Small intestine (tissue), 7 donors: ENCODE measurements around the gene FILIP1L. TPM values are rescaled to one million over a fixed set of nuclear protein-coding genes. Genes with fewer than 3 reads are reported as not detected.

Source experiments
- DNase-seq, 2 donors: peaks; one replicate each; pipeline versions ENCODE4 v3.0.0 to v3.0.0-alpha.2; 2013
- FAIRE-seq: peaks from 2 replicates; lab custom pipeline; 2012; peaks lifted over from hg19 to GRCh38; lab: Jason Lieb, UNC
- H3K27ac ChIP-seq, 3 donors: one replicate each; pipeline ENCODE4 v1.5.1; 2013; ENCODE audit warnings: low read length in 2 of 3, mild to moderate bottlenecking in 2 of 3, control low read depth in 1 of 3, inconsistent platforms in 1 of 3, low read depth in 1 of 3, moderate library complexity in 1 of 3
- H3K27me3 ChIP-seq, 3 donors: one replicate each; pipeline ENCODE4 v1.6.1; 2013; ENCODE audit warnings: low read length in 3 of 3, inconsistent platforms in 1 of 3; ENCODE audit not compliant: control insufficient read depth in 3 of 3, insufficient read depth in 3 of 3
- H3K36me3 ChIP-seq, 3 donors: one replicate each; pipeline ENCODE4 v1.6.1; 2013; ENCODE audit warnings: low read length in 3 of 3, inconsistent platforms in 1 of 3, low read depth in 1 of 3, mild to moderate bottlenecking in 1 of 3, moderate library complexity in 1 of 3; ENCODE audit not compliant: control insufficient read depth in 3 of 3, insufficient read depth in 2 of 3
- H3K4me1 ChIP-seq, 3 donors: one replicate each; pipeline ENCODE4 v1.6.1; 2013; ENCODE audit warnings: low read length in 2 of 3, inconsistent platforms in 1 of 3, low read depth in 1 of 3, mild to moderate bottlenecking in 1 of 3, moderate library complexity in 1 of 3; ENCODE audit not compliant: control insufficient read depth in 3 of 3, insufficient read depth in 2 of 3
- H3K4me3 ChIP-seq, 3 donors: one replicate each; pipeline ENCODE4 v1.5.1; 2013; ENCODE audit warnings: low read length in 3 of 3, control low read depth in 1 of 3, inconsistent platforms in 1 of 3, low read depth in 1 of 3, mild to moderate bottlenecking in 1 of 3, moderate library complexity in 1 of 3
- H3K9me3 ChIP-seq, 2 donors: one replicate each; pipeline ENCODE4 v1.6.1; 2013; ENCODE audit warnings: low read depth in 1 of 2, low read length in 1 of 2; ENCODE audit not compliant: control insufficient read depth in 2 of 2, insufficient read depth in 1 of 2
- WGBS, 3 donors: extraction: QIAGEN DNeasy Blood & Tissue Kit; methylation state at CpG; one replicate each; pipeline ENCODE4 v1.1.7; 2013; 5-methylcytosine and 5-hydroxymethylcytosine counted together
- polyA plus RNA-seq, 4 donors: library from polyadenylated mRNA; stranded (reverse) in 3 of 4; unstranded in 1 of 4; fragments of 200-250 nt in 3 of 4; fragments of 120-200 nt in 1 of 4; gene quantifications; one replicate each; pipeline versions ENCODE4 v1.2.1 to v1.2.3, GENCODE V29; 2013
- donor health status: healthy with polysubstance abuse.
- donor health status: control.
- donor health status: control.
- donor health status: Bipolar disorder and iron deficiency.
- donor health status: healthy.

Gene FILIP1L
- polyA plus RNA-seq, 4 donors: 10.5 to 20.4 (median 17.9) TPM

DNA sequence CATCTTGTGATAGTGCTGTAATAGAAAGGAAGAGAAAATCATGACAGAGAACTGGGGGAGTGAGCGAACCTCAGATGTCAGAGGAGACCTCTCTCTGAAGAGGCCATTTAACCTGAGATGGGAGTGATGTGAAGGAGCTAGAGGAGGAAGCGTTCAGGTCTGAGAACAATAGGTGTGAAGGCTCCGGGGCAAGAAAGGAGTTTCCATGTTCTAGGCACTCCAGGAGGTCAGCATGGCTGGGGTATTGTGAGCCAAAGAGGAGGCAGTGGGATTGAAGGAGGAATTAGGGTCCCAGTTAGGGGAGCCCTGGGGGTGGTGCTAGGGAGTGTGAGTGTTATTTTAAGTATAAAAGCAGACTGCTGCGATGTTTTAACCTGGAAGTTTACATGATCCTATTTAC, 8.8 kb upstream of the FILIP1L start:
- WGBS, 3 donors: 84 to 99% (median 89%) methylated on average over 4 of the region's 4 CpGs
- Histone ChIP-seq H3K27me3 (no peaks in the 10 kb centered on the region), H3K4me1 (no peaks in the 10 kb centered on the region), H3K9me3 (no peaks in the 10 kb centered on the region), H3K27ac (no peak overlapping the region), H3K4me3 (no peak overlapping the region), H3K36me3 (no peaks in the 10 kb centered on the region)
- no peak for DNase-seq
- no peak for FAIRE-seq

DNA sequence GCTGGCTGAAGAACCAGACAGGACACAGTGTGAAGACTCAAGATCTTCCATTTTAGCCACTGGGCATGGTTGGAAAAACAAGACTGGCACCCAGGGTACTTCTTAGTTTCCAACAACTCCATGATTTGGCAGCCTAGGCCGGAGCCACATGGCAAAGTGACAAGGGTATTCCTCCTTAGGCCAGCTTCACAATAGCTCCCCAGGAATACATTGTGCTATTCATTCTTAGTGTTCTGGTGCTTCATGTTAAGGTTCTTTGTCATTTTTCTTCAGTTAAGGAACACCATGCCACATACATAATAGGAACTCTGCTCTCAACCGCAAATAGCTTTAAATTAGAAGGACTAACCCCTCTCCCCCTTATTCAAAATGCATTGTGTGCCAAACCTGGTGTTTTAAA, 8.0 kb upstream of the FILIP1L start:
- no peaks in the 10 kb centered on the region for H3K9me3 ChIP-seq
- no peak for FAIRE-seq
- H3K4me1 ChIP-seq: no peaks in the 10 kb centered on the region
- WGBS, 3 donors: 95 to 100% (median 98%) methylated on average over 2 of the region's 2 CpGs
- no peaks in the 10 kb centered on the region for H3K36me3 ChIP-seq
- no peak for DNase-seq
- no peak overlapping the region for H3K4me3 ChIP-seq
- no peaks in the 10 kb centered on the region for H3K27me3 ChIP-seq
- no peak overlapping the region for H3K27ac ChIP-seq

DNA sequence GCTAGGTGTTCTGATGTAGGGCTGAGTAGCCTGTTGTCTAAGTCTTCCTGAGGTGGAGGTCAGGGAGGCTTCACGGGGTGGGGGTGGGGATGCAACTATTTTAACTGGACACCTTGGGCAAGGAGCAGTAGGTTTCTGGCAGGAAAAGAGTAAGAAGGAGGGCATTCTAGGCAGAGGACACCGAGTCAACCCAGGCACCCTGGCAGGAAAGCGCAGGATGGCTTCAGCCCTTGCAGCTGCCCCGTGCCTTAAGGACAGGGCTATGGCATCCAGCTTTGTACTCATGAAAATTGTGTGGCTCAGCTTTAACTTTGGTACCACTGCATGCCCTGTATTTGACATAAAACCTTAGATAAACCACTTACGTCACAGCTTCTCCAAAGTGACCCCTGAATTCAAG, 6.4 kb upstream of the FILIP1L start:
- FAIRE-seq (no peak), DNase-seq (no peak)
- no peaks in the 10 kb centered on the region for H3K9me3 ChIP-seq
- no peak overlapping the region for H3K27ac ChIP-seq
- WGBS, 3 donors: 93 to 96% (median 96%) methylated on average over 5 of the region's 5 CpGs
- no peaks in the 10 kb centered on the region for H3K36me3 ChIP-seq
- no peaks in the 10 kb centered on the region for H3K4me1 ChIP-seq
- no peaks in the 10 kb centered on the region for H3K27me3 ChIP-seq
- no peak overlapping the region for H3K4me3 ChIP-seq

DNA sequence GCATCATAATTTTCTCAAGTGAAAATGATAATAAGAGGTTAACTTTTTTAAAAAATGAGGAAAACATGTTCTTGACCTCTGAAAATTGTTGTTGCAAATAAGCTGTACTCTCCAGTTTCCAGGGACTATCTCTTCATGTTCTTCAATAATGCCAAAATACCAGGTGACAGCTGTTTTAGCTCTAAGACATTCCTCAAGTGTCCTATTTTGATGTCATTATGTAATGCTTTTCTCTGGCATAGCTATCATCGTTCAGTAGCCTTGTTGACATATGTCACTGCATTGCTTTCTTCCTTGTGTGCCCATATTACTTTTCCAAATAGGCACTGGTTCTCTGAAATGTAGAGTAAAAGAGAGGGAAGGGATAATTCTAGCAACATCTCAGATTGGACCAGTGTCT, 5.7 kb upstream of the FILIP1L start:
- Histone ChIP-seq H3K4me3 (no peak overlapping the region), H3K27me3 (no peaks in the 10 kb centered on the region), H3K27ac (no peak overlapping the region), H3K36me3 (no peaks in the 10 kb centered on the region), H3K9me3 (no peaks in the 10 kb centered on the region), H3K4me1 (no peaks in the 10 kb centered on the region)
- 0 to 53% (median 33%) methylated on average over 1 of the region's 1 CpG for WGBS, 3 donors
- DNase-seq: no peak
- no peak for FAIRE-seq

DNA sequence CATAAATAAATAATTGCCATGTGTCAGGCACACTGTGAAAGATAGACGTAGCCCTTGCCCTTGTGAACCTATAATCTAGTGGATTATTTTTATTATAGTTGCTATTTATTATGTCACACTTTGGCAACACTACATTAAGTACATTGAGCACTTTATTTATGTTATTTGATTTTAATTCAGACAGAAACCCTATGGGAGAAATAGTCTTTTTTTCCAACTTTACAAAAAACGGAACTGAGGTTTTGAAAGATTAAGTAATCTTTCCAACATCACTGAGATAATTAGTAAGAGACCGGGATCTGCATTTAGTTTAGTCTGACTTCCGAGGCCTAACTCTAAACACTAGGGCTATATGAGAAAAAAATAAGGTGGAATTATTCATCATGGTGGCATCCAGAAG, 2.8 kb upstream of the FILIP1L start:
- DNase-seq (no peak), FAIRE-seq (no peak)
- 78 to 86% (median 79%) methylated on average over 4 of the region's 4 CpGs for WGBS, 3 donors
- Histone ChIP-seq H3K36me3 (no peaks in the 10 kb centered on the region), H3K27me3 (no peaks in the 10 kb centered on the region), H3K9me3 (no peaks in the 10 kb centered on the region), H3K4me3 (no peak overlapping the region), H3K4me1 (no peaks in the 10 kb centered on the region), H3K27ac (no peak overlapping the region)

DNA sequence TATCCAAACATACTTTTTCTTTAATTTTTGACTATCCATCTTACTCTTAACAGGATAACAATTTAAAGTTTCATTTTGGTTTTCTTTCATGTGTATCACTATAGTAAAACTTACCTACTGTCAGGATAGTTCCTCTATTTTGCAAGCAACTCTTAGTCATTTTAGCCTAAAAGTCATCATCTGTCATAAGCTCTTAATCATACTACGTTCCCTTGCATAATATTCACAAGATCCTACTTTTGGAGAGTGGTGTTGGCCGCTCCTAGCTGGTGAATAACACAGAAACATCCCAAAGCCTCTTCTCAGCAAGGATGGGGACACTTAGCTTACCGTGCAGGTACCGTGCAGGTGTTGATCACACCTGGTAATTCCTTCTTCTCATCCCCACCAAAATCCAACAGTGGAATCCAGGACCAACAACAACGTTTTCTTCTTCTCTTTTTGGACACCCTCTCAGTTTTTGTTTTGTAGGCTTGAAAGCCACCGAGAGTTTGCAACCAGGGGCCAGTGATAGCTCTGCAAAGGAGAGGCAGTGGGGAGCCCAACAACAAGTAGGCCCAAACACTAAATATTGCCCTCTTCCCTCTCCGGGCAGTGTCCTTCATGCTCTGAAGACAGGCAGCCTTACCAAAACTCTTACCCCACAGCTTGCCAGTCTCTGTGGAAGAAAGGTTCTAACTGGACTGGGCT, 433 bp downstream of the FILIP1L start:
- DNase-seq (no peak), FAIRE-seq (no peak)
- no peaks in the 10 kb centered on the region for H3K27me3 ChIP-seq
- H3K9me3 ChIP-seq: no peaks in the 10 kb centered on the region
- H3K4me1 ChIP-seq: no peaks in the 10 kb centered on the region
- no peak overlapping the region for H3K4me3 ChIP-seq
- 93 to 97% (median 93%) methylated on average over 7 of the region's 7 CpGs for WGBS, 3 donors
- H3K36me3 ChIP-seq: no peaks in the 10 kb centered on the region
- H3K27ac ChIP-seq: no peak overlapping the region

DNA sequence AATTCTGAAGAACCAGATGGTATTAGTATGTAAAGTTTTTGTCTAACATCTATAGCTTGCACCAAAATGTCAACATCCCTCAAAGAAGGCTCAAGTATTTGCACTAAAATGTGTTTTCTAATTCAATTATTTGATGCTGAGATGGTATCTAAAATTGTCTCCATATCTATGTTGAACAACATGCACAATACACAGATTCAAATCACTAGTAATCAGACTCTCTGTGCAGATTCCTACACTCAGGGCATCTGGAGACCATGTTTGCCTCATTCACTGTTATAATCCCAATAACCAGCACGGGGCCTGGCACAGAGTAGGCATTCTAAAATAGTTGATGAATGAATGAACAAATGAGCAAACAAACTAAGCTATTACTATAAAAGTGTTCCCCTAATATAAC, 2.6 kb downstream of the FILIP1L start:
- Histone ChIP-seq H3K4me3 (no peak overlapping the region), H3K4me1 (peaks cover 0 to 12% (median 0%) of the 10 kb centered on the region in 3 donors), H3K27ac (no peak overlapping the region), H3K9me3 (no peaks in the 10 kb centered on the region), H3K36me3 (no peaks in the 10 kb centered on the region), H3K27me3 (no peaks in the 10 kb centered on the region)
- 91 to 94% (median 93%) methylated on average over 1 of the region's 1 CpG for WGBS, 3 donors
- DNase-seq (no peak), FAIRE-seq (no peak)

DNA sequence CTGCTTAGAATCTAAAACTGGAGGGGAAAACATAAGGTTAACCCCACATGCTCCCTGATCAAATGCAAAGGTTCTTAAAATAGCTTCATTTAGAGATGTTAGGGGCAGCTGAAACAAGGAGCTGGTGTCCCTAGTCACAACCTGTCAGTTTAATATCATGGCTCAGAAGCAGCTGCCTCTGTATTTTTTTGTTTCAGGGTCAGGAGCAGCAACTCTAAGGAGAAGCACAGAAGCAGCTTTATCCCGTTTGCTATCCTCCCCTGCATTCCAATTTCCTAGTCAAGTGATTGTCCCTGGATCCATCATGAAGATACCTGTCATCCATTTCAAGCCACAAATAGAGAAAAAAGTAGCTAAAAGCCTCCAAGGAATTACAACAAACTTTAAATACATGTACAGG, 4.1 kb downstream of the FILIP1L start:
- Histone ChIP-seq H3K9me3 (no peaks in the 10 kb centered on the region), H3K27ac (no peak overlapping the region), H3K27me3 (no peaks in the 10 kb centered on the region), H3K4me3 (no peak overlapping the region), H3K36me3 (no peaks in the 10 kb centered on the region), H3K4me1 (peaks cover 0 to 27% (median 3%) of the 10 kb centered on the region in 3 donors)
- DNase-seq (no peak), FAIRE-seq (no peak)
- 79 to 100% (median 88%) methylated on average over 1 of the region's 1 CpG for WGBS, 3 donors
